ENCODE results near the gene EAF2. TPM values are rescaled to one million over a fixed set of nuclear protein-coding genes. Genes with fewer than 3 reads are reported as not detected.

EAF2 gene
- polyA plus RNA-seq, 3 donors: 7.9 to 8.8 (median 7.9) TPM

Other genes with a start within 250 kb of the EAF2 start
- gene FBXO40, start 241.8 kb upstream of the EAF2 start, polyA plus RNA-seq (ENCODE audit: insufficient read length in 3 of 3): under 1 TPM in 1 of 3 donors, not detected in 2; 0.03 TPM
- gene HCLS1, start 174.3 kb upstream of the EAF2 start, polyA plus RNA-seq (ENCODE audit: insufficient read length in 3 of 3): 1 to 10 TPM; 4.9 to 6.7 (median 6.4) TPM
- 100 to 1,000 TPM in 1 of 3 donors, 10 to 100 TPM in 2; 81.9 to 104 (median 85.6) TPM for gene GOLGB1, start 85.5 kb upstream of the EAF2 start, polyA plus RNA-seq (ENCODE audit: insufficient read length in 3 of 3)
- gene IQCB1, start 149 bp upstream of the EAF2 start, polyA plus RNA-seq (ENCODE audit: insufficient read length in 3 of 3): 10 to 100 TPM; 27.7 to 52.2 (median 40.0) TPM
- gene SLC15A2, start 59.2 kb downstream of the EAF2 start, polyA plus RNA-seq (ENCODE audit: insufficient read length in 3 of 3): 10 to 100 TPM in 2 of 3 donors, 1 to 10 TPM in 1; 8.3 to 22.0 (median 15.8) TPM
- gene ILDR1, start 187.0 kb downstream of the EAF2 start, polyA plus RNA-seq (ENCODE audit: insufficient read length in 3 of 3): 1 to 10 TPM; 6.7 to 9.5 (median 8.5) TPM
- 1 to 10 TPM; 1.1 to 1.5 (median 1.3) TPM for gene CD86, start 220.2 kb downstream of the EAF2 start, polyA plus RNA-seq (ENCODE audit: insufficient read length in 3 of 3)

All from renal pelvis (tissue), 3 donors.